ENCODE measurements around the gene CDC14C.

GRCh38 chr7:48932126-48932910 lies 8.0 kb downstream of the CDC14C start:
- TF ChIP-seq GATA2 (IDR thresholded peaks at IDR 0.05; ENCODE audit: low read depth, low read length) = no peak
- no peak for TF ChIP-seq GATA3 (IDR thresholded peaks at IDR 0.05; ENCODE audit: low read depth, low read length)
